ENCODE data around the gene COG1. TPM values are rescaled to one million over a fixed set of nuclear protein-coding genes. Genes with fewer than 3 reads are reported as not detected.
A peak's percentile ranks its signal among the peaks of the same experiment; 100 is the strongest.

The COG1 gene
- total and polyA plus RNA-seq, 9 of the 15 experiments (the other 6 are each of a cell fraction or from before 2014, with no cell fraction given), result 9.5 to 26.8 (median 12.9) TPM

DNA sequence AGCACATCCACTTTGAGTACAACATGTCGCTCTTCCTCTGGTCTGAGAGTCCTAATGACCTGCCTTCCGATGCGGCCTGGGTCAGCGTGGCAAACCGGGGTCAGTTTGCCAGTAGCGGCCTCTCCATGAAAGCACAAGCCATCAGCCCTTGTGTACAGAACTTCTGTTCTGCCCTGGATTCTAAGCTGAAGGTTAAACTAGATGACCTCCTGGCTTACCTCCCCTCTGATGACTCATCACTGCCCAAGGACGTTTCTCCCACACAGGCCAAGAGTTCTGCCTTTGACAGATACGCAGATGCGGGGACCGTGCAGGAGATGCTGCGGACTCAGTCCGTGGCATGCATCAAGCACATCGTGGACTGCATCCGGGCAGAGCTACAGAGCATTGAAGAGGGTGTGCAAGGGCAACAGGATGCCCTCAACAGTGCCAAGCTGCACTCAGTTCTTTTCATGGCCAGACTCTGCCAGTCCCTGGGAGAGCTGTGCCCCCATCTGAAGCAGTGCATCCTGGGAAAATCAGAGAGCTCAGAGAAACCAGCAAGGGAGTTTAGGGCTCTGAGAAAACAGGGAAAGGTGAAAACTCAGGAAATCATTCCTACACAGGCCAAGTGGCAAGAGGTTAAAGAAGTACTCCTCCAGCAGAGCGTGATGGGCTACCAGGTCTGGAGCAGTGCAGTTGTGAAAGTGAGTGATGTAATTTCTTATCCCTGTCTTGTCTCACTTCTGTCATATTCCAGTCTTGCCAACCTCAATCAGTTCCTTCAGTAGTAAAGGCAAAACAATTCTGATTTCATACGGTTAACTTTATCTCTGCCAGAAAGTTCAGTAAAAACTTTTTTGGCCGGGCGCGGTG lies 8.6 kb downstream of the COG1 start (continued):
- TF ChIP-seq TSHZ1 (CRISPR knock-in tag; IDR thresholded peaks at IDR 0.05), result no peak
- no peak for TF ChIP-seq DACH1 (IDR thresholded peaks at IDR 0.05; ENCODE audit: partially characterized antibody)
- TF ChIP-seq GATAD2A (IDR thresholded peaks at IDR 0.05), result no peak
- no peak for TF ChIP-seq ZNF740 (CRISPR knock-in tag; IDR thresholded peaks at IDR 0.05)
- TF ChIP-seq ZNF740 (tag; IDR thresholded peaks at IDR 0.05), result no peak
- TF ChIP-seq MTA1 (IDR thresholded peaks at IDR 0.05; ENCODE audit: borderline replicate concordance), result no peak
- TF ChIP-seq ZNF696 (CRISPR knock-in tag; conservative IDR thresholded peaks at IDR 0.05), result no peak
- TF ChIP-seq VEZF1 (CRISPR knock-in tag; IDR thresholded peaks at IDR 0.05), result no peak
- no peak for TF ChIP-seq E2F4 (CRISPR knock-in tag; IDR thresholded peaks at IDR 0.05; ENCODE audit: low read depth)
- TF ChIP-seq KDM1A (IDR thresholded peaks at IDR 0.05), result peak; percentile 26 to 54; a peak in 3 of 4 replicates
- no peak for TF ChIP-seq HOXB6 (CRISPR knock-in tag; IDR thresholded peaks at IDR 0.05; ENCODE audit: borderline replicate concordance)
- no peak for TF ChIP-seq SMC3 (conservative IDR thresholded peaks at IDR 0.05; ENCODE audit: insufficient read depth, low read depth, low read length)
- TF ChIP-seq, protein P1, sequence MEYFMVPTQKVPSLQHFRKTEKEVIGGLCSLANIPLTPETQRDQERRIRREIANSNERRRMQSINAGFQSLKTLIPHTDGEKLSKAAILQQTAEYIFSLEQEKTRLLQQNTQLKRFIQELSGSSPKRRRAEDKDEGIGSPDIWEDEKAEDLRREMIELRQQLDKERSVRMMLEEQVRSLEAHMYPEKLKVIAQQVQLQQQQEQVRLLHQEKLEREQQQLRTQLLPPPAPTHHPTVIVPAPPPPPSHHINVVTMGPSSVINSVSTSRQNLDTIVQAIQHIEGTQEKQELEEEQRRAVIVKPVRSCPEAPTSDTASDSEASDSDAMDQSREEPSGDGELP (CRISPR knock-in tag; IDR thresholded peaks at IDR 0.05; ENCODE audit: borderline replicate concordance), result peak; percentile 38; the same call in 1 of the 2 replicates
- no peak for TF ChIP-seq RAD21 (CRISPR knock-in tag; conservative IDR thresholded peaks at IDR 0.05 in 1 of 2, IDR thresholded peaks at IDR 0.05 in 1 of 2)
- TF ChIP-seq FOS (IDR thresholded peaks at IDR 0.05; ENCODE audit: extremely low read depth, insufficient read length), result peak; percentile 38
- no peak for TF ChIP-seq ZNF551 (CRISPR knock-in tag; IDR thresholded peaks at IDR 0.05)
- no peak for TF ChIP-seq EP400 (IDR thresholded peaks at IDR 0.05)
- no peak for TF ChIP-seq GTF2B (IDR thresholded peaks at IDR 0.05; ENCODE audit: extremely low read depth, insufficient read length)

Data from K562 (cell line).